B cell (primary cell): Measurements from ENCODE around the gene NHSL1.

Source experiments
- EZH2 ChIP-seq: IDR thresholded peaks from 2 replicates; pipeline ENCODE4 v1.6.1; 2012; ENCODE audit warnings: borderline replicate concordance, low read depth, mild to moderate bottlenecking, moderate library complexity, low read length; ENCODE audit not compliant: insufficient read depth, poor library complexity, severe bottlenecking
- TF ChIP-seq, protein P1 (sequence below): fragments of 200-600 bp; IDR thresholded peaks from one replicate; pipeline ENCODE4 v1.8.0; 2022; ENCODE audit warnings: antibody characterized with exemption, mild to moderate bottlenecking

DNA sequence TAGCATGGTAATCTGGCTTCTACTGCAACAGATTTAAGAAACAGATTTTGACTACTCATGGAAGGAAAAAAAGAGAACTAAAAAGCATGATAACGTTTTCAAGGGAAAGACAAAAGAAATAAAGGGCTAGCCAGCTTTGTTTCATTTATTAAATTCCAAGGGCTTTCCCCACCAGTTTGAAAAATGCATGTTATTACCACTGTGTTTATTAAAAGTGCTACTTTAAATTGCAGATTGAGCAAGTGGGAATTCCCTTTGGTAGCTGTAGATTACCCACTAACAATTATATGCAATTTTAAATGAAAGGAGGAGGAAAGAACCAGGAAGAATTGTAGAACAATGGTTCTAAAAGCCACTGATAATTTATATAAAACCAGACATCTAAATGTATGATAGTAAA, 40.6 kb upstream of the NHSL1 start:
- no peak for TF ChIP-seq EZH2
- TF ChIP-seq, protein P1, sequence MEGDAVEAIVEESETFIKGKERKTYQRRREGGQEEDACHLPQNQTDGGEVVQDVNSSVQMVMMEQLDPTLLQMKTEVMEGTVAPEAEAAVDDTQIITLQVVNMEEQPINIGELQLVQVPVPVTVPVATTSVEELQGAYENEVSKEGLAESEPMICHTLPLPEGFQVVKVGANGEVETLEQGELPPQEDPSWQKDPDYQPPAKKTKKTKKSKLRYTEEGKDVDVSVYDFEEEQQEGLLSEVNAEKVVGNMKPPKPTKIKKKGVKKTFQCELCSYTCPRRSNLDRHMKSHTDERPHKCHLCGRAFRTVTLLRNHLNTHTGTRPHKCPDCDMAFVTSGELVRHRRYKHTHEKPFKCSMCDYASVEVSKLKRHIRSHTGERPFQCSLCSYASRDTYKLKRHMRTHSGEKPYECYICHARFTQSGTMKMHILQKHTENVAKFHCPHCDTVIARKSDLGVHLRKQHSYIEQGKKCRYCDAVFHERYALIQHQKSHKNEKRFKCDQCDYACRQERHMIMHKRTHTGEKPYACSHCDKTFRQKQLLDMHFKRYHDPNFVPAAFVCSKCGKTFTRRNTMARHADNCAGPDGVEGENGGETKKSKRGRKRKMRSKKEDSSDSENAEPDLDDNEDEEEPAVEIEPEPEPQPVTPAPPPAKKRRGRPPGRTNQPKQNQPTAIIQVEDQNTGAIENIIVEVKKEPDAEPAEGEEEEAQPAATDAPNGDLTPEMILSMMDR: no peak
